Endothelial cell of umbilical vein (primary cell): Measurements from ENCODE around the gene PTGFR.

ENCODE experiments used
- POLR2AphosphoS5 ChIP-seq: IDR thresholded peaks from 2 replicates; pipeline ENCODE4 v1.6.1; 2012; ENCODE audit warnings: low read depth, mild to moderate bottlenecking, control low read depth, low read length, moderate library complexity; ENCODE audit not compliant: insufficient read depth
- TF ChIP-seq, protein P1 (sequence below), 2 donors: IDR thresholded peaks; 1 replicate in 1 of 2; 2 replicates in 1 of 2; pipeline ENCODE4 v1.5.1; 2011; ENCODE audit warnings: low read length in 2 of 2, mild to moderate bottlenecking in 2 of 2, moderate library complexity in 2 of 2, control low read depth in 1 of 2, inconsistent platforms in 1 of 2, low read depth in 1 of 2; ENCODE audit not compliant: insufficient read depth in 1 of 2; ENCODE audit errors: extremely low read depth in 1 of 2

DNA sequence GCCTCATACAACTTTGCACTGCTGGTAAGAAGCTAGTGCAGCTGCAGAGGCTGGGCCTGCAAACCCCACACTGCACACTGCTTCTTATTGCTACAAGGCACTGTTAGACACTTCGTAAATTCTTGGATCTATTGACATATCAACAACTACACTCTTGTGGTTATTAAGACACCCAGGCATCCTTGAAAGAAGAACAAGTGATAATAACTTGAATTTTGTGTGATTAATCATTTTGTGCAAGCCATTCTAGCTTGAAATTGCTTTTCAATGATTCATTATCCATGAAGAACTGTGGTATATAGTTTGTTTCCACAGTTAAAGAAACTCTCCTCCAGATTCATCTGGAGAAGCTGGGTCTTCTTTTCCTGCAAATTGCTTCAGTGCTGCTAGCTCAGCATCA is 95.8 kb downstream of the PTGFR start:
- TF ChIP-seq POLR2AphosphoS5: no peak
- TF ChIP-seq, protein P1, sequence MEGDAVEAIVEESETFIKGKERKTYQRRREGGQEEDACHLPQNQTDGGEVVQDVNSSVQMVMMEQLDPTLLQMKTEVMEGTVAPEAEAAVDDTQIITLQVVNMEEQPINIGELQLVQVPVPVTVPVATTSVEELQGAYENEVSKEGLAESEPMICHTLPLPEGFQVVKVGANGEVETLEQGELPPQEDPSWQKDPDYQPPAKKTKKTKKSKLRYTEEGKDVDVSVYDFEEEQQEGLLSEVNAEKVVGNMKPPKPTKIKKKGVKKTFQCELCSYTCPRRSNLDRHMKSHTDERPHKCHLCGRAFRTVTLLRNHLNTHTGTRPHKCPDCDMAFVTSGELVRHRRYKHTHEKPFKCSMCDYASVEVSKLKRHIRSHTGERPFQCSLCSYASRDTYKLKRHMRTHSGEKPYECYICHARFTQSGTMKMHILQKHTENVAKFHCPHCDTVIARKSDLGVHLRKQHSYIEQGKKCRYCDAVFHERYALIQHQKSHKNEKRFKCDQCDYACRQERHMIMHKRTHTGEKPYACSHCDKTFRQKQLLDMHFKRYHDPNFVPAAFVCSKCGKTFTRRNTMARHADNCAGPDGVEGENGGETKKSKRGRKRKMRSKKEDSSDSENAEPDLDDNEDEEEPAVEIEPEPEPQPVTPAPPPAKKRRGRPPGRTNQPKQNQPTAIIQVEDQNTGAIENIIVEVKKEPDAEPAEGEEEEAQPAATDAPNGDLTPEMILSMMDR (IDR thresholded peaks at IDR 0.05; ENCODE audit: extremely low read depth in 1 of 2, insufficient read depth in 1 of 2, low read depth in 1 of 2, low read length in 2 of 2): no peak
